OCI-LY3 (cell line): ENCODE data around the gene ARL6IP5.

Experiments used
- H2AFZ ChIP-seq: fragments of 200-600, 300-600 bp; shearing (Covaris generic); 2 replicates; pipeline ENCODE4 v1.6.0; 2014; ENCODE audit warnings: antibody characterized with exemption, low read depth, low read length
- H3K27ac ChIP-seq: fragments of 200-600, 300-600 bp; sonication (generic); 2 replicates; pipeline ENCODE4 v1.5.1; 2014; ENCODE audit warnings: mild to moderate bottlenecking, low read length, moderate library complexity, mixed read lengths
- H3K27me3 ChIP-seq: fragments of 200-600, 300-600 bp; sonication (generic); 2 replicates; pipeline ENCODE4 v1.6.1; 2014; ENCODE audit warnings: low read depth, low read length, mixed read lengths
- H3K36me3 ChIP-seq: fragments of 200-600, 300-600 bp; sonication (generic); replicated peaks from 2 replicates; pipeline ENCODE3; 2014; ENCODE audit warnings: low read depth, low read length, mixed read lengths
- H3K4me1 ChIP-seq: fragments of 300-600, 200-600 bp; sonication (generic); 2 replicates; pipeline ENCODE4 v1.6.1; 2014; ENCODE audit warnings: low read length, mixed read lengths
- H3K4me2 ChIP-seq: fragments of 200-600, 300-600 bp; sonication (generic); 2 replicates; pipeline ENCODE4 v1.6.1; 2014; ENCODE audit warnings: low read length, mixed read lengths
- H3K4me3 ChIP-seq: fragments of 300-600, 200-600 bp; sonication (generic); 2 replicates; pipeline ENCODE4 v1.5.1; 2014; ENCODE audit warnings: antibody characterized with exemption, mild to moderate bottlenecking, low read length, moderate library complexity
- H3K79me2 ChIP-seq: fragments of 300-600, 200-600 bp; shearing (Covaris generic); 2 replicates; pipeline ENCODE4 v1.6.1; 2014; ENCODE audit warnings: mild to moderate bottlenecking, low read length, mixed read lengths
- H3K9ac ChIP-seq: fragments of 300-600, 200-600 bp; shearing (Covaris generic); 2 replicates; pipeline ENCODE4 v1.6.0; 2014; ENCODE audit warnings: mild to moderate bottlenecking, low read length, moderate library complexity
- H3K9me3 ChIP-seq: fragments of 200-600, 300-600 bp; shearing (Covaris generic); 2 replicates; pipeline ENCODE4 v1.6.1; 2014; ENCODE audit warnings: low read length, mixed read lengths; ENCODE audit not compliant: insufficient read depth
- H4K20me1 ChIP-seq: fragments of 200-600, 300-600 bp; sonication (generic); 2 replicates; pipeline ENCODE4 v1.6.1; 2016; ENCODE audit warnings: low read length, mixed read lengths; ENCODE audit not compliant: insufficient read depth
- EZH2phosphoT487 ChIP-seq: fragments of 200-600 bp; shearing (Covaris generic); IDR thresholded peaks from 2 replicates; pipeline ENCODE4 v1.6.1; 2018; ENCODE audit warnings: antibody characterized with exemption, mixed run types, low read depth
- TF ChIP-seq, protein P1 (sequence below): fragments of 200-600, 300-600 bp; sonication (generic); IDR thresholded peaks from 2 replicates; pipeline ENCODE4 v1.5.1; 2014; ENCODE audit warnings: antibody characterized with exemption, low read length, low read depth

Gene ARL6IP5

GRCh38 chr3:69082361-69082760 lies 2.4 kb upstream of the ARL6IP5 start:
- Histone ChIP-seq H3K36me3 (peaks cover 7% of the 10 kb centered on the region), H3K9ac (peak overlapping the region; percentile 59), H3K9me3 (no peaks in the 10 kb centered on the region), H4K20me1 (no peaks in the 10 kb centered on the region), H3K4me2 (peak overlapping the region; percentile 82), H2AFZ (peak overlapping the region; percentile 79; the same call in 1 of the 2 replicates), H3K4me1 (peaks cover 73% of the 10 kb centered on the region), H3K4me3 (peak overlapping the region; percentile 87), H3K27ac (peak overlapping the region; percentile 89), H3K79me2 (peaks cover 51% of the 10 kb centered on the region), H3K27me3 (no peaks in the 10 kb centered on the region)
- no peak for TF ChIP-seq EZH2phosphoT487
- TF ChIP-seq, protein P1, sequence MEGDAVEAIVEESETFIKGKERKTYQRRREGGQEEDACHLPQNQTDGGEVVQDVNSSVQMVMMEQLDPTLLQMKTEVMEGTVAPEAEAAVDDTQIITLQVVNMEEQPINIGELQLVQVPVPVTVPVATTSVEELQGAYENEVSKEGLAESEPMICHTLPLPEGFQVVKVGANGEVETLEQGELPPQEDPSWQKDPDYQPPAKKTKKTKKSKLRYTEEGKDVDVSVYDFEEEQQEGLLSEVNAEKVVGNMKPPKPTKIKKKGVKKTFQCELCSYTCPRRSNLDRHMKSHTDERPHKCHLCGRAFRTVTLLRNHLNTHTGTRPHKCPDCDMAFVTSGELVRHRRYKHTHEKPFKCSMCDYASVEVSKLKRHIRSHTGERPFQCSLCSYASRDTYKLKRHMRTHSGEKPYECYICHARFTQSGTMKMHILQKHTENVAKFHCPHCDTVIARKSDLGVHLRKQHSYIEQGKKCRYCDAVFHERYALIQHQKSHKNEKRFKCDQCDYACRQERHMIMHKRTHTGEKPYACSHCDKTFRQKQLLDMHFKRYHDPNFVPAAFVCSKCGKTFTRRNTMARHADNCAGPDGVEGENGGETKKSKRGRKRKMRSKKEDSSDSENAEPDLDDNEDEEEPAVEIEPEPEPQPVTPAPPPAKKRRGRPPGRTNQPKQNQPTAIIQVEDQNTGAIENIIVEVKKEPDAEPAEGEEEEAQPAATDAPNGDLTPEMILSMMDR = no peak

GRCh38 chr3:69082805-69083204 lies 1.9 kb upstream of the ARL6IP5 start:
- peak overlapping the region; percentile 82 for H3K4me2 ChIP-seq
- peaks cover 50% of the 10 kb centered on the region for H3K79me2 ChIP-seq
- H2AFZ ChIP-seq = no peak overlapping the region
- H3K4me3 ChIP-seq = peak overlapping the region; percentile 87
- H3K4me1 ChIP-seq = peaks cover 76% of the 10 kb centered on the region
- TF ChIP-seq, protein P1 = no peak
- peaks cover 7% of the 10 kb centered on the region for H3K36me3 ChIP-seq
- H3K9me3 ChIP-seq = no peaks in the 10 kb centered on the region
- H3K27ac ChIP-seq = peak overlapping the region; percentile 89
- H4K20me1 ChIP-seq = no peaks in the 10 kb centered on the region
- peak overlapping the region; percentile 59 for H3K9ac ChIP-seq
- H3K27me3 ChIP-seq = no peaks in the 10 kb centered on the region

GRCh38 chr3:69085168-69085832 lies 563 bp downstream of the ARL6IP5 start:
- peaks cover 52% of the 10 kb centered on the region for H3K79me2 ChIP-seq
- peak overlapping the region; percentile 89 for H3K27ac ChIP-seq

More at GRCh38 chr3:69085168-69085832, 563 bp downstream of the ARL6IP5 start:
- Histone ChIP-seq H3K4me1 (peaks cover 82% of the 10 kb centered on the region), H3K36me3 (peaks cover 4% of the 10 kb centered on the region), H3K4me3 (peak overlapping the region; percentile 87), H3K9me3 (no peaks in the 10 kb centered on the region), H3K27me3 (no peaks in the 10 kb centered on the region), H2AFZ (peak overlapping the region; percentile 62), H3K9ac (peak overlapping the region; percentile 91), H3K4me2 (peak overlapping the region; percentile 91), H4K20me1 (no peaks in the 10 kb centered on the region; the same call in 1 of the 2 replicates)
- TF ChIP-seq EZH2phosphoT487 = no peak
- TF ChIP-seq, protein P1 = no peak
